Lung (tissue), 5 donors: Measurements from ENCODE around the gene SULT1A4. TPM values are rescaled to one million over a fixed set of nuclear protein-coding genes. Genes with fewer than 3 reads are reported as not detected.

Experiments used
- polyA plus RNA-seq, 2 donors: library from polyadenylated mRNA; stranded (reverse); fragments of 200-250 nt; gene quantifications; one replicate each; pipeline ENCODE4 v1.2.1, GENCODE V29; 2013
- small RNA-seq: library from RNA; depleted of rRNA; stranded (forward); fragments of <200 nt; gene quantifications from one replicate; pipeline ENCODE3, GENCODE V24; 2014; ENCODE audit warnings: low replicate concordance
- total RNA-seq, 2 donors: library from RNA; depleted of rRNA in 1 of 2; stranded (reverse); fragments of >200 nt in 1 of 2; gene quantifications; one replicate each; pipeline ENCODE4 v1.2.1, GENCODE V29; 2014 to 2021
- donor health status: Bipolar disorder and iron deficiency.
- donor health status: healthy.
- donor health status: DM: yes; HTN: yes; CAD: no.

SULT1A4 gene
- total and polyA plus RNA-seq, 4 donors = 9.5 to 34.3 (median 10.1) TPM

Small RNAs within 50 kb of the gene (small RNA-seq; reads per million reads assigned to genes)
- gene AC133555.2 = not detected

Other genes with a start within 250 kb of the SULT1A4 start
- gene NPIPB11, start 53.2 kb upstream of the SULT1A4 start, total RNA-seq = 1 to 10 TPM in 1 of 2 donors, under 1 TPM in 1; 0.80 to 1.1 TPM
- gene NPIPB11, start 53.2 kb upstream of the SULT1A4 start, polyA plus RNA-seq = 1 to 10 TPM in 1 of 2 donors, under 1 TPM in 1; 0.56 to 1.6 TPM
- gene BOLA2, start 5.6 kb upstream of the SULT1A4 start, total RNA-seq = 10 to 100 TPM in 1 of 2 donors, 1 to 10 TPM in 1; 6.3 to 27.6 TPM
- gene BOLA2, start 5.6 kb upstream of the SULT1A4 start, polyA plus RNA-seq = 10 to 100 TPM; 25.0 to 25.5 TPM
- 10 to 100 TPM in 1 of 2 donors, 1 to 10 TPM in 1; 3.5 to 14.5 TPM for gene SLX1B, start 5.4 kb upstream of the SULT1A4 start, total RNA-seq
- gene SLX1B, start 5.4 kb upstream of the SULT1A4 start, polyA plus RNA-seq = 10 to 100 TPM; 21.1 to 43.5 TPM
- gene NPIPB12, start 46.5 kb downstream of the SULT1A4 start, total RNA-seq = 10 to 100 TPM; 74.4 to 76.4 TPM
- 10 to 100 TPM; 25.3 to 54.8 TPM for gene NPIPB12, start 46.5 kb downstream of the SULT1A4 start, polyA plus RNA-seq
- gene SPN, start 203.3 kb downstream of the SULT1A4 start, total RNA-seq = 10 to 100 TPM in 1 of 2 donors, 1 to 10 TPM in 1; 5.8 to 52.5 TPM
- 10 to 100 TPM; 10.5 to 14.4 TPM for gene SPN, start 203.3 kb downstream of the SULT1A4 start, polyA plus RNA-seq
- 10 to 100 TPM; 22.0 to 23.1 TPM for gene QPRT, start 219.3 kb downstream of the SULT1A4 start, total RNA-seq
- gene QPRT, start 219.3 kb downstream of the SULT1A4 start, polyA plus RNA-seq = 1 to 10 TPM; 8.7 to 9.6 TPM